ENCODE data around the gene CFAP299.

- TF ChIP-seq, protein P1, sequence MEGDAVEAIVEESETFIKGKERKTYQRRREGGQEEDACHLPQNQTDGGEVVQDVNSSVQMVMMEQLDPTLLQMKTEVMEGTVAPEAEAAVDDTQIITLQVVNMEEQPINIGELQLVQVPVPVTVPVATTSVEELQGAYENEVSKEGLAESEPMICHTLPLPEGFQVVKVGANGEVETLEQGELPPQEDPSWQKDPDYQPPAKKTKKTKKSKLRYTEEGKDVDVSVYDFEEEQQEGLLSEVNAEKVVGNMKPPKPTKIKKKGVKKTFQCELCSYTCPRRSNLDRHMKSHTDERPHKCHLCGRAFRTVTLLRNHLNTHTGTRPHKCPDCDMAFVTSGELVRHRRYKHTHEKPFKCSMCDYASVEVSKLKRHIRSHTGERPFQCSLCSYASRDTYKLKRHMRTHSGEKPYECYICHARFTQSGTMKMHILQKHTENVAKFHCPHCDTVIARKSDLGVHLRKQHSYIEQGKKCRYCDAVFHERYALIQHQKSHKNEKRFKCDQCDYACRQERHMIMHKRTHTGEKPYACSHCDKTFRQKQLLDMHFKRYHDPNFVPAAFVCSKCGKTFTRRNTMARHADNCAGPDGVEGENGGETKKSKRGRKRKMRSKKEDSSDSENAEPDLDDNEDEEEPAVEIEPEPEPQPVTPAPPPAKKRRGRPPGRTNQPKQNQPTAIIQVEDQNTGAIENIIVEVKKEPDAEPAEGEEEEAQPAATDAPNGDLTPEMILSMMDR (IDR thresholded peaks at IDR 0.05; ENCODE audit: insufficient read depth, low read length, poor library complexity, severe bottlenecking): no peak
- TF ChIP-seq EZH2phosphoT487 (conservative IDR thresholded peaks at IDR 0.05; ENCODE audit: low read length): no peak
These were observed 612.6 kb downstream of the CFAP299 start for GRCh38 chr4:80948141-80948540.
